IPS DF 4.7 (cell line): Measurements from ENCODE around the gene AMPD1.

Source experiments
- DNase-seq: peaks from one replicate; pipeline ENCODE4 v3.0.0-alpha.2; 2013; ENCODE audit warnings: low spot score; ENCODE audit errors: extremely low read depth

Gene AMPD1

DNA sequence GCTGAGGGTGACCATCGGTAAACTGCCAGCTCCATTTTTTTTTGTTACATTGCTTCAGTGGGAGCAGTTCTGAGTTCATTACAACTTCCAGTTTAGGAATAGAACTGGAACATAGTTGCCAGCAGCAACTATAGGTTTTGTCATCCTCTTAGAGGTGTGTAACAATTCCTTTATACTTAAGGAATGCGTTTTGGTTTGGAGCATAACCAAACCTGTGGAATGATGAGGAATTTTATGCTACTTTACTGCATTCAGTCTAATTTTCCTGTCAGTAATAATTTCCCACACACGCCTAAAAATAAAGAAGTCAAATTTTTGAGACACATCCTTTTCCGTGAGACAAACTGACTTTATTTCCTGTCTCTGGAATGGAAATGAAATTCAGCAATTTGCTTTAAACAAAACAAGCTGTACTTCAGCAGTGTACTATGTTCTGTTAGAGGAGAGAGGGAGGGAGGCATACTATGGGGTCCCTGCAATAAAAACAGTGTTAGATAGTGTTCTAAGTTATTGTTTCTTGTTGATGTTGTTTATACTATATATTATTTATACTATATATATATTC lies 4.8 kb upstream of the AMPD1 start:
- DNase-seq = no peak

GRCh38 chr1:114696810-114697209 lies 1.5 kb upstream of the AMPD1 start:
- DNase-seq = no peak

DNA sequence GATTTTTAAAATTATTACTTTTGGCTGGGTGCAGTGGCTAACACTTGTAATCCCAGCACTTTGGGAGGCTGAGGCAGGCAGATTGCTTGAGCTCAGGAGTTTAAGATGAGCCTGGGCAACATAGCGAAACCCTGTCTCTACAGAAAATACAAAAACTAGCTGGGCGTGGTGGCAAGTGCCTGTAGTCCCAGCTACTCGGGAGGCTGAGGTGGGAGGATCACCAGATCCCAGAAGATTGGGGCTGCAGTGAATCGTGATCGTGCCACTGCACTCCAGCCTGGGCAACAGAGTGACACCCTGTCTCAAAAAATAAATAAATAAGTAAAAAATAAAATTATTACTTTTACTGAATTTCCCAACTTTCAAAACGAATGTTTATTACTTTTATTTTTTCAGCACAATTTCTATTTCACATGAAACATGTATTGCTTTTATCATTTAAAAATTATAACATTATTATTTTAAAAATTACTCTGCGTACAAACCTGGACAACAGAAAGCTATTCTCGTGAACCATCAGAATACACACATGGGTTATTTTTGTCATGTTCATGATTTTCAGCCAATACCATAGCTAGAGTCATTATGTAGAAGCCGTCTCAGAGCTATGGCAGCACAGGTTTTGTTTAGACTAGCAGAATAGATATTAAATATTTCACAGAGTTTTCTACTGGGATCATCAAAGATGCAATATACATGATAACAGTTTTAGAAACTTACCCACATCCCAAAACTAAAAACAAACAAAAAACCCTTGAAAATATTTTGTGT lies 621 bp downstream of the AMPD1 start:
- no peak for DNase-seq

- no peak for DNase-seq
Observed at GRCh38 chr1:114692947-114693346, 2.4 kb downstream of the AMPD1 start.

GRCh38 chr1:114691061-114691460 lies 4.3 kb downstream of the AMPD1 start:
- no peak for DNase-seq

DNA sequence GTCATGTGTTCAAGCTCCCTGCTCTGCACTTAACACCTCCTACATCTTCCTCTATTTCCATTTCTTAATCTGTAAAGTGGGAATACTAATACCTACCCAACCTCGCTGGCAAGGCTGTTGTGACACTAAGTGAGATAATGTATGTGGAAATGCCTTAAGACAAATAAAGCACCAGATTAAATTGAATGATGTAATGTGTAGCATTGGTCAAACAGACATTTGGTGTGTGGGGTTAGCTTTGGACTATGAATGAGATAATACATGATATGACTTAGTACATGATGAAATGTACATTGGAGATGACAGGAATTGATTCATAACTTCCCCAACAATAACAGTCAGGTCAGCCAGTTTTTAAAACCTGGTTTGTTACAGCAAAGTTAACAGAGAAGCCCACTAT lies 5.2 kb downstream of the AMPD1 start:
- no peak for DNase-seq

DNA sequence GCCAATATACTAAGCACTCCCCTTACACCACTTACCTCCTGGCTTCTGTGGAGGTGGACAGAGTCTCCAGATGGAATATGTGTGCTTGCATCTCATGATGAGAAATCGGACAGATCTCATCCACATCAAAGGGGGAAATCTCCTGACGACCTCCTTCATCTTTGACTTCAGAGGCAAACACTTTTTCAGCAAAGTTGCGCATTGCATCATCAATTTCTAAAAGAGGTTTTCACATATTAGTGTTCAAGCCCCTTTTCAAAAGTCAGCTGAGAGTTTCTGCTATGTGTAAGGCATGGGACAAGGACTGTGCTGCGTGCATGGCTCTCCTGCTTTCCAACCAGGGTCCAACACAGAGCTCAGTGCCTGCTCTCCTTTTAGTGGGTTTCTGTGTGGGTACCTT lies 6.8 kb downstream of the AMPD1 start:
- DNase-seq = no peak

- no peak for DNase-seq
Observed at GRCh38 chr1:114685851-114686250, 9.5 kb downstream of the AMPD1 start.

DNA sequence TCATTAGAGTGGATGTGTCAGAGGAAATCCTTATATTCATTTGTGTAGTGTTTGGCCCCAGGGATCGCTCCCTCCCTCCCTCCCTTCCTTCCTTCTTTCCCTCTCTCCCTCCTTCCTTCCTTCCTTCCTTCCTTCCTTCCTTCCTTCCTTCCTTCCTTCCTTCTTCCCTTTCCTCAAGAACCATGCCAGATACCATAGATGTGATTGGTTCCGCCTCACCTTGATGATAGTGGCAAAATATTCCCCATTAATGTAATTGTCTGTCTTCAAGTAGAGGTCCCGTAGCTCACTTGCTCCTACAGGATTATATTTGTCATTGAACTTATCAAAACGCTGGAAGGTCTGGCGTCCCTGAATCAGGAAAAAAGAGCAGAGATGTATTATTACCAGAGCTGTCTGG lies 17.7 kb downstream of the AMPD1 start:
- no peak for DNase-seq

DNA sequence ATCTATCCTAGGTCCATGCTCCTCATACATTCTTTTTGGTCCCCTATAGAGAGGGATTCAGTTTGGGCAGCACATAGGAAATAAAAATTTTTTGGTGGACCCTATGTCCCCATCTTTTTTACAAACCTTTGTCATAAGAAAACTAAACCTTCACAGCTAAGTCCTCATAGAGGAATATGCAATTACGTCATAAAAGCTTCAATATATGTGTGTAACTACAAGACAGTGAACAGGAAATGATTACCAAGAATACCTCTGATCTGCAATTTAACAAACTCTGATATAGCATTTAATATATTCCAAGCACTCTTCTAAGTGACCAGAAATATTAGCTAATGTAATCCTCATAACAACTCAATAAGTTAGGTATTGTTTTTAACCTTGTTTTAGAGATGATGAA lies 19.2 kb downstream of the AMPD1 start:
- no peak for DNase-seq

- no peak for DNase-seq
Observed at GRCh38 chr1:114671939-114672275, 23.4 kb downstream of the AMPD1 start.

- DNase-seq = no peak
Observed at GRCh38 chr1:114671011-114671938, 24.1 kb downstream of the AMPD1 start.

DNA sequence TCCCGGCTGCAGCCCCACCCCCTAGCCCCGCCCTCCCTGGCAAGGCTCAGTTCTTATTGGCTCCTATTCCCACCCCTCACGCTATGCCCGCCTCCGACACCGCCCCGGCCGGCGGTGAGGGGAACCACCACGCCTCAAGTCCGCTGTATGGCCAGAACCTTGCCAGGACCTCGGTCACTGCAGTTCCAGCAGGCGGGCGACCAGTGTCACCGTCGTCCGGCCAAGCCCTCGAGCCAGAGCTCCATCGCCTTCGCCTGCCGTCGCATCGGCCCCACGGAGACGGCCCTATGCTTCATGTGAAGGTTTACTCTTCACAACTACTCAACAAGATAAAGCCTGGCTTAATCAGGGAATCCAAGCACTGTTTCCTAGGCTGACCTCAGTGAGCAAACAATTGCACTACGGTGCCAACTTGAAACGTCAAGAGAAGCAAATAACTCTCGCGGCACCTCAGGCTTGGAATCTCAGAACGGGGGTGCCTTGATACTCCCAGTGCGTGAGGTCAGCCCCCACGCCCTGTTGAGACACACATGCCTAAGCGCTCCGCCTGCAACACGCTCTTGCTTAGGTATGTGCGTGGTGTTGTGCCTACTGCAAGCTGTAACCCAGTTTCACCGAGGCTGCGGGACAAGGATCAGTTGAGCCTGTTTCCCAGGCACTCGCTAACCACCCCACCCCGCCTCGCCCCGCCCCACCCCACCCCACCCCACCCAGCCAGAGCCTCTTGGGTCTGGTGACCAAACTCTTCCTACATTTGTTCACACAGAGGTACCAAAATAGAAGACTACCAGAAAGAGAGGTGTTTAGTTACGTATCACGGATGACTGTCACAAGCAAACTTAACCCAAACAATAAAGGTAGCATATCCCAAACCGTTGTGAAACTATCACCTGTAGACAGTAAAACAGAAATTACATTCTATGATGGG lies 25.0 kb downstream of the AMPD1 start:
- DNase-seq = no peak

- peak; percentile 51 for DNase-seq
Observed at GRCh38 chr1:114669562-114670082, 25.7 kb downstream of the AMPD1 start, which contains the start of gene DENND2C. Gene DENND2C (minus strand): TSS chr1:114670049. CDS start chr1:114625984, 44,065 bp downstream.

- DNase-seq = no peak
Observed at GRCh38 chr1:114668784-114669561, 26.4 kb downstream of the AMPD1 start.

DNA sequence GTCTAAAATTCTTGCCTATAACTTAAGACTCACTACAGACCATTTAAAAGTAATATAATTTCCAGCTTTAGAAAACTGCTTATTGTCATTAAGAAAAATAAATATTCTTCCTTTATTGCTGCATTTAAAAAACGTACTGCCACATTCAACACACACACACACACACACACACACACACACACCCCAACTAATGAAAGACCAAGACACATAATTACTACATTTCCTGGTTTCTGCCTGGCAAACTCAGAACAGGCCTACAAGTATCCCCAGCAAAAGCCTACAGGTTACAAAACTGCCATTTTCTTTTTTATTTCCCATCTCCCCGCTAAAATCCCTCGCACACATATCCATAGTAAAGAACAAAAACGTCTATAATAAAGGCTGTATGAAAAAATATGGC lies 27.0 kb downstream of the AMPD1 start:
- no peak for DNase-seq

DNA sequence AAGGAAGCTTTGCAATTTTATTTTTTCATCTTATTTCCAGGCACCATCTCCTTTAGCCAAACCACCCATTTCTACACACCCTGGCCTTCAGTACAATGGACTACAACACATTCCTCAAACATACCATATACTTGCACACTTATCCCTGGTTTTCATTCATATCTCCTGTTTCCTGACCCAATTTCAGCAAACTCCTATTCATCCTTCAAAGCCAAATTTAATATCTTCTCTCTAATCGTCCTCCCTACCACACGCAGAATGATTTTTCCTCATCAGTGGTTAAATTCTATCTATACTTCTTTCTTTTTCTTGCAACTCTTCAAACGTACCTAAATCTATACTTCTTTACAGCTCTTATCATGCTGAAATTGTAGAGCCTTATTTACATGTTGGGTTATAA lies 28.4 kb downstream of the AMPD1 start:
- no peak for DNase-seq

GRCh38 chr1:114660238-114660637 lies 35.1 kb downstream of the AMPD1 start:
- DNase-seq = no peak

DNA sequence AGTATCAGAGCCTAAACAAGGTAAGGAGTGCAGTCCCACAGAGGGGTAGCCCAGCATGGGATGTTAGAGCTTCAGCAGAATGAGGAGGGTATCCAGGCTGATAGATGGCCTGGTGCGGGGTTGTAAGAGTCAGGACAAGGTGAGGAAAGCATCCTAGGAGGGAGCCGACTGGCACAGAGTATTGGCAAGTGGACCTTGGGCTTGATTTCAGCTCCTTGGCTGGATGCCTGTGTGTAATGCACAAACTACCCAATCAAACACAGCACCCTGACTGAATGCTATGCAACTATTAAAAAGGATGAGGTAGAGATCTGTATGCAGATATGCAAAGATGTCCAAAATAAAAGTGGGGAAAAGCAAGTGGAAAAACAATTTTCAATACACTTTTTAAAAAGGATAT lies 43.5 kb downstream of the AMPD1 start:
- no peak for DNase-seq

- no peak for DNase-seq
Observed at GRCh38 chr1:114648503-114648902, 46.8 kb downstream of the AMPD1 start.
